ENCODE data around the gene NRXN3.

Gene NRXN3

DNA sequence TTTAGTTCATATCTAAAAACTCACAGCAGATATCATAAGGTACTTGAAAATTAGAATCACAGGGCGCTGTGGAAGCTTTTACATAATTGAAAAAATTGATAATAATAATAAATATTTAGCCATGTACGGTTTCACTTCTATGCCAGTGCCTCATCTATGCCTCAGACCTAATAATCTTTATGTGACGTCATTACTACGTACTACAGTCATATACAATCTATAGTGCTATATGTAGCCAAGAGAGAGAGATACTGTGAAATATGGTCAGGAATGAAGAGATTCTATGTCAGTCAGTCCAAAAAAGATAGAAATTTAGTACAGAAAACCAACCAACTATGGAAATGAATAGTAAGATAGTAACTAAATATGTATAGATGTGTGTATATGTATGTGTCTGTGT is 1010.5 kb downstream of the NRXN3 start:
- DNase-seq: no peak

DNA sequence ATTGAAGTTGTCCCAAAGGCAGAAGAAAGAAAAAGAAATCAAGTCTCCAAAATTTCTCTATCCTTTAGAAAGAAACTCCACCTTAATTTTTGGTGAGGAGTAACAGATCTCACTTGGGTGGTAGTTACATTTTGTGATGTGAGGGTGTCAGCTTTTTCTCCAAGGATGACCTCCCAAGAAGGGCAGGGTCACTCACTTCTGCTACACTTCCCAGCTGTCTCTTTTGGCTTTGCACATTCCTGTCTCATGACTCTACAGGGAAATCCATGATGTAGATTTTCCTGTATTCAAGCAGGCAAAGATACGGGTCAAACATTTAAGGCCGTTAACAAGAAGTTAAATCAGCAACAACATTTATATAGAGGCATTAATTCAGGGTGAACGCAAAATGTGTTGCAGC is 1016.4 kb downstream of the NRXN3 start:
- DNase-seq: no peak

DNA sequence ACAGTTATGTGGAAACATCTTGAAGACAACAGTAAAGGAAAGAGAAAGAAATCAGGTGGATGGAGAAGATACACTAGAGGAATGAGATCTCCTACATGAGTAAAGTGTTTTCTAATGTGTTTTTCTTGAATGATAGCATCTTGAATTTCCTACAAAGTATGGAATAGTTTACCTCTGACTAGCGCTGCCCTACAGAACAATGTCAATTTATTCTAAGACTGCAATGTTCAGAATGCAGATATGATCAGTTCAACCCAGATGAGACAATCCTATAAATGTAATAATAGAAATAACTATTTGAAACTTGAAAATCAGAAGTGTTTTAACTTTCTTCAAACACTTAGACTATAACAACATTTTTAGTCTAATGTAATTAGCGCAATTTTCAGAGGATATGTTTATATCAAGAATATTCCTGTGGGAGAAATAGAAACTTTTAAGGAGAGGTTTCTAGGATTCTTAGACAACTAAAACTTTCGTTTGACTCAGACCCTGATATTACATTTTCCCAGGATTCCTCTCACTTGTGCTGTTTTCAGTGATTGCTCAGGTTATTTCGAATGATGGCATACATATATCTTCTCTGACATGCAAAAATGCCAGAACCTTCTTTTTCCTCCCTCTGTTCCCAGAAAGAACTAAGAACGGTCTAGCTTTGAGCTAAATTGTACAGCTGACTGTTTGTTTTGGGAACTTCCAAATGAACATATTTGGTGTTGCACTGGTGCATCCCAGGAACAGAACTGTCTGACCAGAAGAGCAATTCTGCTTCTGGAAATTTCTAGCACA is 1023.7 kb downstream of the NRXN3 start:
- no peak for DNase-seq

DNA sequence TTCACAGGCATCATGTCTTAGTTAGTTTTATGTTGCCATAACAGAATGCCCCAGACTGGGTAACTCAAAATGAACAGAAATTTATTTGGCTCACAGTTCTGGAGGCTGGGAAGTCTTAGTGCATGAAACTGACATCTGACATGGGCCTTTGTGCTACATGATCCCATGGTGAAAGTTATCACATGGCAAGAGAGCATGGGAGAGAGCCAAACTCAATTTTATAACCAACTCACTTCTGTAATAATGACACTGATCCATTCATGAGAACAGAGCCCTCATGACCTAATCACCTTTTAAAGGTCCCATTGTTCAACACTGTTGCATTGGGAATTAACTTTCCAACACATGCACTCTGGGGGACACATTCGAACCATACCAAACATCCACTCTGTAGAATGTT is 1026.0 kb downstream of the NRXN3 start:
- no peak for DNase-seq

DNA sequence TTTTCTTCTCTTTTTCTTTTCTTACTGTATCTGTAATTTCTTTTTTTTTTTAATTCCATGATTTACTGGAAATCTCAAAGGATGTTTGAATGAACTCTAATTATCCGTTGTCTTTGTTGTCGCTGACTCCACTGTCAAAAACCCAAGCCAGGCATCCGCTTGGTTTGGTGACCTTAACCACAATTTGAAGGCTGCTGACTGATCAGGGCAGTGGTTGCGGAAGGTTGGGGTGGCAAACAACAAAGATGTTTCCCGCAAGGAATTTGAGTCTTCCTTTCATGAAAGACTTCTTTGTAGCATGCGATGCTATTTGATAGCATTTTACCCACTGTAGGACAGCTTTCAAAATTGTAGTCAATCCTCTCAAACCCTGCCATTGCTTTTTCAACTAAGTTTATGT is 1027.3 kb downstream of the NRXN3 start:
- DNase-seq: no peak

DNA sequence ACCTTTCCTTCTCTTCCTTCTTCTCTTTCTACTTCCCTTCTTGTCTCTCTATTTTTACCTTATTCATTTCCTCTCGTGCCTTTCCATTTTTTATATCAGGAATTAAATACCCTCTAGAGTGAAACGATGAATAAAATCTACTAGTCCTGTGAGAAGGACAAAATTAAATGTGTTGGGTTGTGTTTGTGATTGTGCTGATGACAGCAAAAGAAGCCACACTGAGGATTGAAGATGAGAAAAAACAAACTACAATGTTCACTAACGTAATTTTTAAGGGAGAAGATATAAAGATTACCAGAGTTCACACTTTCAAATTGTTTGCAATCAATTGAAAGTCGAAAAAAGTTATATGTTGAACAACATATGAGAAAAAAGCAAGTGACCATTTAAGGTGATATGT is 1029.0 kb downstream of the NRXN3 start:
- no peak for DNase-seq

DNA sequence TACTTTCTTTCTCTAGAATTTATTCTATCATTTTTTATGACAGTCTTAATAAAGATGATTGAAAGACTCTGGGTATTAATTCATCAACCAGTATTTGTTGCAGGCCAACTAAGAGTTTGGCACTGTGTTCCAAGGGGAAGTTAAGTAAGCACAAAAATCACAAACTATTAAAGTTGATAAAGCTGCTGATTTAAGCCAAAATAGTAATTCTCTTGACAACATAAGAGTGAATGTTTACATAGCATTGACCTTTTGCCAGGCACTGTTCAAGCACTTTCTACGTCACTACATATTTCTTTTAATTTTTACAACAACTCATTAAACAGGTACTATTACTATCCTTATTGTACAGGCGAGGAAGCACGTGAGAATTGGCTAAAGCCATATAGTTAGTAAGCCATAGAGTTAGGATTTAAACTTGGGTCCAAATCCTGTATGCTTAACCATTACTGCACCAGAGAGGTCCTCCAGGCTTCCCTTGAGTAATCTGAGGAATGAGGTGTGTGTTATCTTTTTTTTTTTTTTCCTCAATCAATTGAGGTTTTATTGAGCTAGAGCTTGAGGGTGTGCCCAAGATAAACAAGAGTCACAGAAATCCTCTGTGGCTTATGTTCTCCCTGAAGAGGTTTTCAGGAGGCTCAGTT is 1031.5 kb downstream of the NRXN3 start:
- no peak for DNase-seq

DNA sequence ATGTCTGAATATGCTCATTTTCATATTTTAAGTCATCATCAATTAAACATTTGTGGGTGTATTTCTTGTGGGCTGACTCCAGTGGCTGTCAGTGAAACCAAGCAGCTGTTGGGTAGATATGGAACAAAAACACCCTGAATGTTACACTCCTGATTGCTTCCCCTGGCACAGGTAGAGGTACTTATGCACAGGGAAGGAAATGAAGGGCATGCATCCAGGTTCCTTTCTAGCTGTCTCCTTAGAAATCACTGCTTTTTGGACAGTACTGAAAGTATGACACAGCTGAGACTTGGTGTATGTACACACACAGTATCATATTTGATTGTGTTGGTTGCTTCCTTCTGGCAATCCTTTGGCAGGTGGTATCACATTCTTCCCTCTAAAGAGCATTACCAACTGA is 1034.4 kb downstream of the NRXN3 start:
- DNase-seq: no peak

DNA sequence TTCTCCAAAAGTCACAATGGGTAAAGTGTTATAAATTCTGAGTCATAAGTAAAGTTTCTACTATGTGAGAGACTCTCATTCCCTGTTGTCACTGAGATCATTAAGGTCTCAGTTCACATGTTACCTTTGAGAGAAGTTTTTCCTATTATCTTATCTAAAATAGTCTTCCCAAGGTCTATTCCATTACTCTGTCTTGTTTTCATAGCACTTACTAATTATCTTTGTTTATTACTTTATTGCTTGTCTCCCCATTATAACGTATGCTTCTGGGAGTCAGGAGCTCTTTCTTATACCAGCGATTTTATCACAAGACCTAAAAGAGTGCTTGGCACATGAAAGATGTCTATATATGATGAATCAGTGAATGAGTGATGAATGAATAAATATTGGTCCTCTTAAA is 1039.2 kb downstream of the NRXN3 start:
- no peak for DNase-seq

DNA sequence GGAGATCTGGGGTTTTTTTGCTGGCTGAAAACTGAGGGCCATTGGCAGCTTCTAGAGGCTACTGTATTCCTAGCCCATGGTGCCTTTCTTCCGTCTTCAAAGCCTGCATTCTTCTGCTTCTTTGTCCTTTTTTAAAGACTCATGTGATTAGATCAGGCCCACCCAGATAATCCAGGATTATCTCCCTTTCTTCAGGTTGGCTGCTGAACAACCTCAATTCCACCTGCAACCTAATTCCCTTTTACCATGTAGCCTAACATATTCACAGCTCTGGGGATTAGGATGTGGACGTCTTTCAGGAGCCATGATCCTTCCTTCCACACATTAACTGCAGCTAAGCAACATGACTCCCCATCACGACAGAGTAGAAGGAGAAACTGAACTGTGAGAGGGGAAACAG is 1055.6 kb downstream of the NRXN3 start:
- DNase-seq: no peak

DNA sequence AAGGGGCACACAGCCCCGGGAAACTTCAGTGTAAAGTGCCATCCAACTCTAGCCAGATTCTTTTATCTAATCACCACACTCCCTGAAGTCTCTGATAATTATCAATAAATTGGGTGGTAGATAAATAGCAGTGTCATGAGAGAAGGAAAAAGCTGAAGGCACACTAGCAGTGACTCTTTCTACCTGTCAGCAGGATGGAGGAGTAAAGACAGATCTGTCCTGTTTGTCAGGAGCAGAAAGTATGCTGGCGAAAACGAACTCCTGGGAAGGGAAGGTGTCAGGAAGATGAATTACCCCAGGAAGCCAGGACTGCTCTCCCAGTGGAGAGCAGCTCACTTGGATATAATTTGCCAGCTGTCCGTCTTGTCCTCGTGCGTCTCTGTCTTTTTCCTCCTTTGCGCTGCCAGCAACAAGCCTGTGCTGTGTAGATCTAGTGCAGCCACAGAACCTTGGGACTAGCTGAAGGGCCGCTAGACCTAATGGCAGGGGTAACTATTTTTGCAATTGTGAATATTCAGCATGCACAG is 1059.3 kb downstream of the NRXN3 start:
- DNase-seq: no peak

DNA sequence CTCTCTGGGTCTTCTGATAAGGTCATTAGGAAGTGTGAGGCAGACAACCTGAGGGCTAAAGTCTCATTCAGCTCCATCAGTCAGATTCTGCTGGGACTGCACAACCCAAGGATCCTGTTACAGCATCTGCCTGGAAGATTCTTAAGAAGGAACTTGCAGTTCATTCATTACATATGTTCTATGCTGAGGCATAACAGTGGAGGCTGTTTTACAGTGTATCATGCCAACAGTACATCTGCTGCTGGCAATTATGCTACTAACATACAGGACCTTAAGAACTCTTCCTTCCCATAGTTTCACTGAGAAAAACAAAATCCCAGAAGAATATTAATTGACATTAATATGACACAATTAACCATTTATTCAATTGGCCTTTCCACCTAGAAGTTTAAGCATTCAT is 1072.5 kb downstream of the NRXN3 start:
- no peak for DNase-seq

DNA sequence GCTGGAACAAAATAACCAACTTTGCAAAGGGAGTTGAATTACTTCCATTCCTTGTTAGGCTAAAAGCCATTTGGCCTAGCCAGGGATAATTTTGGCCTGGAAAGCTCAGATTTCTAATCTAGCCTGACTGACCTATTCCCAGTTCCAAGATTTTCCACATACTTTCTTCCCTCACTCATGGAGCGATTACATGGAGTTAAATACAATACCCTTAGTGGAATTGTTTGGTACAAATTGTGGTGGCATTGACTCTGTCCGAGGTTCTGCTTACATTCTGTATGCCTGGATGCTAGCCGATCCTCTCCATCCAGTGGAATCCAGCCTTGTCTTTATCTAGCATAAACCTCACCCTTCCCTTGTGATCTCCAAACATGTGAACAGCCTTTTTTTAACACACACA is 1076.0 kb downstream of the NRXN3 start:
- DNase-seq: no peak

DNA sequence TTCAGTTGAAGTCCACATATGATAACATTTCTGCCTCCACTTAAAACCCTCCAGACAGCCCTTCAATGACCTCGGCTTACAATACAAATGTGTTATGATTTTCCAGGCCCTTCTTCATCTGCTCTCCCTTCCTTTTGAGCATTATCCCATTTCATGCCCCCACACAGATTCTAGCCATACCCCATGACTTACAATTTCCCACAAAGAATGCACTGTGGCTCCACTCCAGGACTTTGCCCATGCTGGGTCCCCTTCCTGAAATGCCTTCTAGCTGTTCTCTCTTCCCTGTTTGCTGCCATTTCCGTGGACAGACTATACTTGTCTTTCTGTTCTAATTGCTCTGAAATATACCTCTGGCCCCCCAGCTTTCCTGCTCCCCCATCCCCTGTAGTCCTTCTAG is 1078.0 kb downstream of the NRXN3 start:
- DNase-seq: no peak

DNA sequence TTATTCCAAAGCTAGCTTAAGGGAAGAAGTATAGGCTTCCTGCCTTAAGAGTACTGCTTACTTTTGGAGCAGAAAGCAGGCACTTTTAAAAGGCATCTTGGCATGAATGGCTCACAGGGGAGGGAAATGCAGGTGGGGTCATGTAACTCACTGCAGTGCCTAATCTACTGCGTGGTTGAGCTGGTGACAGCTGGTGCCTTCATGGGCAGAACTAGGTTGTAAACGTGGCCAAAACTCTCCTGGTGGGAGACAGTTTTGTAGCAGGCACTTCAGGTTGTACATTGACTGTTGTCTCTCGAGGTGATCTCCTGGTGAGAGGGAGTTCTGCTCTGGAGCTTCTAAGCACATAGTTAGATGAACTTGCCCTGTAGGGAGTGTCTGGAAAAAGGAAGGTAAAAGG is 1078.6 kb downstream of the NRXN3 start:
- DNase-seq: no peak

DNA sequence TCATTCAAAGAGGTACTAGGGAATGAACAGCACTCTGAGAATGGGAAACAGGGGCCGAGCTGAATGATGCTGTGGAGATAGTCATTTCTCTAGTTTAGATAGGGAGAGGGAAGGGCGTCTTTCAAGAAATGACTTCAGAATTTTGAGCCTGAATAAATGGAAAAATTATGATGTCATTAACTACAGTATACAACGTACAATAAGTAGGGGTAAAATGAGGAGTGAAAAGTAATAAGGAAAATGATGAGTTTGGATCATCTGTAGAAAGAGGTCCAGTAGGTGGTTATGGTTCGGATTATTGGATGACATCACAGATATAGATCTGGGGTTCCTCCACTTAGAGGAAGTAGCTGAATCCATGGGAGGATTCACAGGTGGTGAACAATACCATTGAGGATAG is 1081.1 kb downstream of the NRXN3 start:
- no peak for DNase-seq

DNA sequence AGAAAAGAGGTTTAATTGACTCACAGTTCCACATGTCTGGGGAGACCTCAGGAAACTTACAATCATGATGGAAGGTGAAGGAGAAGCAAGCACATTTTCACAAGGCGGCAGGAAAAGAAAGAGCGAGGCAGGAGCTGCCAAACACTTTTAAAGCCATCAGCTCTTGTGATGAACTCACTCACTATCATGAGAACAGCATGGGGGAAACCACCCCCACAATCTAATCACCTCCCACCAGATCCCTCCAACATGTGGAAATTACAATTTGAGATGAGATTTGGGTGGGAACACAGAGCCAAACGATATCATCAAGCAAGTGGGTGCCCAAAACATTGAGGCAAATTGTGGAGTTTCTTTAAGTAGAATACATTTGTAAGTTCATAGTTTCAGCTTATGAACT is 1083.4 kb downstream of the NRXN3 start:
- DNase-seq: no peak

DNA sequence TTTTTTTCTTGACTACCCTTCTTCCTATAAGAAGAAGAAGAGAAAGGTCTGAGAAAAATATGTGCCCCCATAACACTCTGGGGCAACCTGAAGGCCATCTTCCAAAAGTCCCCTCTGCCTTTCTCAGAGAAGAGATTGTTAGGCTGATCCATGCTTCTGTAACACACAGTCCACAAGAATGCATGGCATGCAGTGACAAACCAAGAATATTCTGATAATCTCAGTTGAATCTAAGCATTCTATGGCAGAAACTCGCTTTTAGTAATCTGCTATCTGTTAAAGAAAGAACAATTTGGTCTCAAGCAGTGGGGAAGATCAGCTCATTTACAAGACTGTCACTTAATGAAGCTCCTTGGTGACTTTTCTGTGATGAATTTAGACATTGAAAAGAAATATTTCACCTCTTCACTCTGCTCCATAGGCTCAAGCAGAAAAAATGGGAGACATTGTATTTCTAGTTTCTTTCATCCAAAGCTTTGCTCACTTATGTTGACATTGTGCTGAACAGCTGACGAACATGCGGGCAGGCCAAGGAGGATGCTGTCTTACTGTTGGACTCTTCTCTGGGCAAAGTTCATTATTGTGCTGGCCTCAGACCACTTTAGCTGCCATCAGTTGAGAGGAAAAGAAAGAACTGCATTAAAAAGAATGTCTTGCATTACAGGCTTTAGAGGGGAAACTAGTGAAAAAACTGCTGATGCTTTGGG is 1084.0 kb downstream of the NRXN3 start:
- no peak for DNase-seq

DNA sequence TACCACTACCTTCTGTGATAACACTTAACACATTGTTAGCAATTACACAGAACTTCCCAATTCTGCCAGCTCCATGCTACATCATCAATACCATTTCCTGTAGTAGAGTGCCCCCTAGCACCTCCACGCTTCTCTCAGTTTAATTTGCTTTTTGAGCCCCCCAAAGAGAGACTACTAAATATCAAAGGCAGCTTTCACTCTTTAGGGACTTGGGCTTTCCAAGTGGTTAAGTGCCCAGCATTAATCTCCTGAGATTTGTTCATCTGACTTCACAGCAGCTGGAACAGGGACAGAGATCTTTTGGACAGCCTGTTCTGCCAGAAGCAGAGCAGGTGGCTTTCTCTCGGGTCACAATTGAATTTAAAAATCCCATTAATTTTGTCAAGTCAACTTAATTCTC is 1086.2 kb downstream of the NRXN3 start:
- DNase-seq: no peak

DNA sequence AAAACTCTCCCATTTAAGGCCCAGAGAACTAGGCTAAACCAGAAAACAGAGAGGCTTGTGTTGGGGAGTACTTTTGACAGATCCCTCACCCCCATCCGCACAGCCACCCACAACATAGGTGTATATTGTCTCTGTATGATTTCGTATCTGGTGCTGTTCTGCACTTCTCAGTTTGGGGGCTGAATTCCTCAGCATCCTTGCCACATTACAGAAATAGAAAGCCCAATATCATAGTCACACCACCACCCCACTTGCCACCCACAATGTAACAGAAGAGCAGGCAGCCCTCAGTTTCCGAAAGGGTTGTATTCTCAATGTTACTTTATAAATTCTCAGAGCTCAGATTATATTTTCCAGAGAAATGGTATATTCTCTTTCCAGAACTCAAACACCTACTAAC is 1090.2 kb downstream of the NRXN3 start:
- DNase-seq: no peak

DNA sequence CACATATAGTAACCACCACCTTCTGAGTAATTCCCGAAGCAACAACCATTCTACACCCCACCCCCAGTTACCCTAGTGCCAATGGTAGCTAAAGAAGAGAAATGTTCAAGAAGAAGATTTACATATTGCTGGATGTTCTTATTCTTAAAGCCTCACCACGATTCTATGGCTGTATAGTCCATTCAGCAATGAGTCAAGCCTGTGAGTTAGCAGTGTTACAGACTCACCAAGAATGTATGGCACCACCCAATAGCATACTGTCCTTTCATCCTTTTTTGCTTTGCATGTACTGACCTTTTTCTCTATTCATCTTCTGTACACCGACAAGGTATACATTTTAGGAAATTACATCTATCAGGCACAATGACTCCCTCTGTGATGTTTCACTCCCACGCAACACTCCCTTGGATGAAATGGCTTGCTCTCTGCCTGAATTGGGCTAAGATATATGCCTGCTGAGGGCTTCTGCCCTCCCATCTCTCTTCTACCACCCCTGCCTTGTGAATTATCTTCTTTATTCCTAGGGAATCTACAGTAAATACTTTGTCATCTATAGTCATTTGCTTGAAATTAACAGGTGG is 1095.3 kb downstream of the NRXN3 start:
- DNase-seq: no peak

DNA sequence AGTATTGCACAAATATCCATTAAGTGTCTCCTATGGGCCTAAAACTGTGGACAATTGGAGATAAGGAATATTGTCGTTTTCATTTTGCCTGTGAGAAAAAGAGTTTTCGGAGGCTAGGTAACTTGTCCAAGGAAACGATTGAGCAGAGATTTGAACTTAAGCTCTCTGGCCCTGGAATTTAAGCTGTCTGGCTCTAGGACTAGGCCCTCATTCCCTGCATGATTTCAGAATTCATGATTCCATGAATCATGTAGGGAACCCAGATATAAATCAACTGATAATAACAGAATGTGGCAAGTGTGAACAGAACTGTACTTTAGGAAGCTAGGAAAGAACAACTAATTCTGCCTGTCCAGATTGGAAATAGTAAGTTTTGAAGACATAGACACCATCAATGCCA is 1100.2 kb downstream of the NRXN3 start:
- no peak for DNase-seq

DNA sequence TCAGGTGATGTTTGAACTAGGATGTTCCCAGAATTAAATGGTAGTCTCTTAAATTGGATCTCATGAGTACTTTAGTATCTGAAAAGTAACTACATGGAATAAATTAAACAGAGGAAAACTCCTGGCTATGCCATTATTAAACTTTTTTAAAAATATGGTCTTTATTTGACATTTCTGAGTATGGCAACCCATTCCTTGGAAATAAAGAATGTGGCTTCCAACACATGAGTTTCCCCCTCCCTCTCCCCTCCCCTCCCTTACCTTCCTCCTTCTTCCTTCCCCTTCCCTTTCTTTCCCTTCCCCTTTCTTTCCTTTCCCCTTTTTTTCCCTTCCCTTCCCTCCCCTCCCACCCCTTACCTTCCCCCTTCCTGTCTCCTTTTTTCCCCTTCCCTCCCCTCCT is 1100.9 kb downstream of the NRXN3 start:
- no peak for DNase-seq

Data from DMS53 (cell line).